GM23248 (cell line): ENCODE data around the gene PRH2. TPM values are rescaled to one million over a fixed set of nuclear protein-coding genes. Genes with fewer than 3 reads are reported as not detected.

Experiments used
- DNase-seq: peaks from one replicate; pipeline ENCODE4 v3.0.0-alpha.2; 2015
- H2AFZ ChIP-seq: fragments of 200-600 bp; sonication (generic); 2 replicates; pipeline ENCODE4 v1.6.1; 2016; ENCODE audit warnings: antibody characterized with exemption
- H3F3A ChIP-seq: fragments of 200-600 bp; sonication (generic); 2 replicates; pipeline ENCODE4 v1.6.1; 2016; ENCODE audit warnings: mild to moderate bottlenecking, antibody characterized with exemption, mixed run types; ENCODE audit not compliant: insufficient read depth
- H3K27ac ChIP-seq: fragments of 200-600 bp; sonication (generic); 2 replicates; pipeline ENCODE4 v1.5.1; 2016; ENCODE audit warnings: mild to moderate bottlenecking
- H3K27me3 ChIP-seq: fragments of 200-600 bp; sonication (generic); replicated peaks from 2 replicates; pipeline ENCODE4 v1.6.1; 2016; ENCODE audit warnings: mild to moderate bottlenecking; ENCODE audit not compliant: insufficient read depth
- H3K36me3 ChIP-seq: fragments of 200-600 bp; sonication (generic); 2 replicates; pipeline ENCODE4 v1.6.1; 2016; ENCODE audit warnings: low read depth, mild to moderate bottlenecking
- H3K4me1 ChIP-seq: fragments of 200-600 bp; sonication (generic); 2 replicates; pipeline ENCODE4 v1.6.1; 2016; ENCODE audit warnings: mild to moderate bottlenecking; ENCODE audit not compliant: insufficient read depth
- H3K4me2 ChIP-seq: fragments of 200-600 bp; sonication (generic); one replicate; pipeline ENCODE4 v1.6.1; 2016; ENCODE audit warnings: mild to moderate bottlenecking; ENCODE audit not compliant: unreplicated experiment
- H3K4me3 ChIP-seq: fragments of 200-600 bp; sonication (generic); 2 replicates; pipeline ENCODE4 v1.5.1; 2016; ENCODE audit warnings: mild to moderate bottlenecking
- H3K79me2 ChIP-seq: fragments of 200-600 bp; sonication (generic); 2 replicates; pipeline ENCODE4 v1.6.1; 2016; ENCODE audit warnings: mild to moderate bottlenecking; ENCODE audit not compliant: insufficient read depth
- H3K9ac ChIP-seq: fragments of 200-600 bp; sonication (generic); 2 replicates; pipeline ENCODE4 v1.6.1; 2016; ENCODE audit warnings: mild to moderate bottlenecking
- H3K9me2 ChIP-seq: fragments of 200-600 bp; sonication (generic); 2 replicates; pipeline ENCODE4 v1.6.1; 2016; ENCODE audit warnings: mixed run types, mild to moderate bottlenecking, moderate library complexity; ENCODE audit not compliant: insufficient read depth
- H3K9me3 ChIP-seq: fragments of 200-600 bp; sonication (generic); one replicate; pipeline ENCODE4 v1.6.1; 2017; ENCODE audit warnings: low read depth
- H4K20me1 ChIP-seq: fragments of 200-600 bp; sonication (generic); 2 replicates; pipeline ENCODE4 v1.6.0; 2016; ENCODE audit not compliant: insufficient read depth
- EZH2 ChIP-seq: fragments of 200-600 bp; sonication (generic); IDR thresholded peaks from 2 replicates; pipeline ENCODE4 v1.6.1; 2018; ENCODE audit warnings: antibody characterized with exemption, mild to moderate bottlenecking; ENCODE audit not compliant: insufficient read depth, poor library complexity, severe bottlenecking
- EZH2phosphoT487 ChIP-seq: fragments of 200-600 bp; sonication (generic); IDR thresholded peaks from 2 replicates; pipeline ENCODE4 v1.6.1; 2018; ENCODE audit warnings: antibody characterized with exemption, moderate library complexity, mild to moderate bottlenecking, low read depth; ENCODE audit not compliant: insufficient read depth
- WGBS, 2 experiments: methylation state at CpG; one replicate each; pipeline ENCODE4 v1.1.6; 2015 to 2017; ENCODE audit warnings: low lambda C conversion rate in 2 of 2, low coverage in 1 of 2; ENCODE audit errors: missing lambda C conversion rate in 2 of 2; 5-methylcytosine and 5-hydroxymethylcytosine counted together
- in situ Hi-C: fragments of 300-500 bp; cut with MboI; formaldehyde crosslinking; loops from 2 replicates; pipeline ENCODE4 v1.15.0; 2020
- polyA plus RNA-seq: library from polyadenylated mRNA; unstranded; fragments of >200 nt; fragmentation: Nextera tagmentation; extraction: Ambion mirVana; gene quantifications from 2 replicates; pipeline ENCODE4 v1.2.1, GENCODE V29; 2016
- total RNA-seq: library from RNA; depleted of rRNA; stranded (reverse); fragments of >200 nt; shearing (Covaris generic); gene quantifications from 2 replicates; pipeline ENCODE4 v1.2.3, GENCODE V29; 2014

The PRH2 gene
- total and polyA plus RNA-seq, 2 experiments from 2014 or later: 0.53 TPM; not detected in 1

- Histone ChIP-seq H3F3A (peaks cover 14% of the 10 kb centered on the region), H3K9me2 (no peaks in the 10 kb centered on the region), H3K4me1 (peaks cover 13% of the 10 kb centered on the region), H3K4me3 (no peak overlapping the region), H3K27me3 (no peaks in the 10 kb centered on the region), H3K9ac (no peak overlapping the region), H3K36me3 (no peaks in the 10 kb centered on the region), H3K4me2 (no peak overlapping the region), H4K20me1 (no peaks in the 10 kb centered on the region), H3K79me2 (no peaks in the 10 kb centered on the region), H3K9me3 (no peaks in the 10 kb centered on the region), H3K27ac (no peak overlapping the region), H2AFZ (no peak overlapping the region)
- in situ Hi-C loops: no loop called here
- DNase-seq: no peak
- TF ChIP-seq EZH2phosphoT487: no peak
- no peak for TF ChIP-seq EZH2
- 84 to 86% methylated on average over 2 of the region's 2 CpGs for WGBS, 2 experiments
Measured at GRCh38 chr12:10943167-10943566, 14.1 kb downstream of the PRH2 start.

- Histone ChIP-seq H3K36me3 (no peaks in the 10 kb centered on the region), H3K4me2 (no peak overlapping the region), H2AFZ (no peak overlapping the region), H3K4me1 (0 out of 2 replicates have a peak, but pooled peaks cover 4% of the 10 kb centered on the region), H3K4me3 (no peak overlapping the region), H3F3A (no peaks in the 10 kb centered on the region), H3K27ac (no peak overlapping the region), H3K9me3 (no peaks in the 10 kb centered on the region), H3K27me3 (no peaks in the 10 kb centered on the region), H3K9ac (no peak overlapping the region), H3K9me2 (no peaks in the 10 kb centered on the region), H3K79me2 (peaks cover 12% of the 10 kb centered on the region; the same call in 1 of the 2 replicates), H4K20me1 (no peaks in the 10 kb centered on the region)
- in situ Hi-C loops: no loop called here
- WGBS, 2 experiments: 36 to 48% methylated on average over 4 of the region's 4 CpGs
- no peak for DNase-seq
- TF ChIP-seq EZH2phosphoT487 (no peak), EZH2 (no peak)
Measured at GRCh38 chr12:10952645-10953044, 23.6 kb downstream of the PRH2 start.

- Histone ChIP-seq H4K20me1 (no peaks in the 10 kb centered on the region), H3K79me2 (peaks cover 12% of the 10 kb centered on the region; the same call in 1 of the 2 replicates), H3K9me2 (no peaks in the 10 kb centered on the region), H3K36me3 (no peaks in the 10 kb centered on the region), H3K9me3 (no peaks in the 10 kb centered on the region), H3K27me3 (no peaks in the 10 kb centered on the region), H3K9ac (no peak overlapping the region), H3K4me3 (no peak overlapping the region), H3K27ac (no peak overlapping the region), H2AFZ (no peak overlapping the region), H3F3A (no peaks in the 10 kb centered on the region), H3K4me1 (0 out of 2 replicates have a peak, but pooled peaks cover 9% of the 10 kb centered on the region), H3K4me2 (no peak overlapping the region)
- TF ChIP-seq EZH2phosphoT487 (no peak), EZH2 (no peak)
- DNase-seq: no peak
- in situ Hi-C loops: no loop called here
Measured at GRCh38 chr12:10956085-10956484, 27.0 kb downstream of the PRH2 start.

GRCh38 chr12:10957741-10958140, 28.7 kb downstream of the PRH2 start:
- Histone ChIP-seq H3K27me3 (no peaks in the 10 kb centered on the region), H3F3A (no peaks in the 10 kb centered on the region), H3K9ac (no peak overlapping the region), H2AFZ (no peak overlapping the region), H3K27ac (no peak overlapping the region), H3K9me2 (no peaks in the 10 kb centered on the region), H3K36me3 (no peaks in the 10 kb centered on the region), H3K4me3 (no peak overlapping the region), H4K20me1 (no peaks in the 10 kb centered on the region), H3K9me3 (no peaks in the 10 kb centered on the region), H3K79me2 (0 out of 2 replicates have a peak, but pooled peaks cover 5% of the 10 kb centered on the region), H3K4me1 (0 out of 2 replicates have a peak, but pooled peaks cover 9% of the 10 kb centered on the region), H3K4me2 (no peak overlapping the region)
- TF ChIP-seq EZH2phosphoT487 (no peak), EZH2 (no peak)
- in situ Hi-C loops: no loop called here
- DNase-seq: peak; percentile 8

- no peak for DNase-seq
- 0 out of 2 replicates have a peak, but pooled peaks cover 9% of the 10 kb centered on the region for H3K4me1 ChIP-seq
- no peaks in the 10 kb centered on the region for H4K20me1 ChIP-seq
- no peak overlapping the region for H3K4me3 ChIP-seq
- WGBS, 2 experiments: 59 to 68% methylated on average over 2 of the region's 2 CpGs
- no peak overlapping the region for H3K27ac ChIP-seq
- H2AFZ ChIP-seq: no peak overlapping the region
- H3K27me3 ChIP-seq: no peaks in the 10 kb centered on the region
- no peak for TF ChIP-seq EZH2phosphoT487
- TF ChIP-seq EZH2: no peak
- no peaks in the 10 kb centered on the region for H3F3A ChIP-seq
- in situ Hi-C loops: no loop called here
- H3K9ac ChIP-seq: no peak overlapping the region
- H3K36me3 ChIP-seq: no peaks in the 10 kb centered on the region
- no peaks in the 10 kb centered on the region for H3K9me3 ChIP-seq
- no peaks in the 10 kb centered on the region for H3K79me2 ChIP-seq
- H3K9me2 ChIP-seq: no peaks in the 10 kb centered on the region
- no peak overlapping the region for H3K4me2 ChIP-seq
Measured at GRCh38 chr12:10959804-10960203, 30.8 kb downstream of the PRH2 start.
